B cell (primary cell): ENCODE measurements around the gene EIF5. TPM values are rescaled to one million over a fixed set of nuclear protein-coding genes. Genes with fewer than 3 reads are reported as not detected.

Experiments used
- ATAC-seq: fragments of 200-7000 bp; cut with Tn5 transposase; one replicate; pipeline ENCODE4 v1.10.0; 2021; ENCODE audit warnings: low read depth, mild to moderate bottlenecking, moderate number of reproducible peaks, moderate library complexity
- CTCF ChIA-PET: fragments of 350-600 bp; sonication (Branson Sonifier 250); formaldehyde crosslinking; loops from one replicate; lab custom pipeline; 2021; ENCODE audit warnings: antibody characterized with exemption, inconsistent platforms; lab: Charles Lee
- POLR2A ChIA-PET: fragments of 350-600 bp; sonication (Branson Sonifier 250); formaldehyde crosslinking; loops from one replicate; lab custom pipeline; 2021; ENCODE audit warnings: antibody characterized with exemption; lab: Charles Lee
- DNase-seq: peaks from one replicate; pipeline ENCODE4 v3.0.0; 2013
- H2AFZ ChIP-seq: 2 replicates; pipeline ENCODE4 v1.6.1; 2012; ENCODE audit warnings: mild to moderate bottlenecking, low read depth, low read length; ENCODE audit not compliant: insufficient read depth, poor library complexity, severe bottlenecking
- H3K27ac ChIP-seq, 2 donors: 1 replicate in 1 of 2; 2 replicates in 1 of 2; pipeline ENCODE4 v1.5.1; 2012 to 2013; ENCODE audit warnings: low read length in 2 of 2, mild to moderate bottlenecking in 2 of 2, moderate library complexity in 1 of 2
- H3K27me3 ChIP-seq, 4 experiments: fragments of 200-600 bp in 1 of 4; sonication (generic) in 1 of 4; replicated peaks in 1 of 4; 1 replicate in 2 of 4; 2 replicates in 2 of 4; pipeline versions ENCODE4 v1.6.1 to v1.7.0; 2013 to 2016; ENCODE audit warnings: low read length in 3 of 4, mild to moderate bottlenecking in 2 of 4, mixed read lengths in 1 of 4, moderate library complexity in 1 of 4; ENCODE audit not compliant: insufficient read depth in 4 of 4, control insufficient read depth in 3 of 4; ENCODE audit errors: control extremely low read depth in 1 of 4
- H3K36me3 ChIP-seq, 2 experiments: replicated peaks in 1 of 2; 1 replicate in 1 of 2; 2 replicates in 1 of 2; pipeline versions ENCODE4 v1.6.1 to v1.7.1; 2013; ENCODE audit warnings: low read length in 1 of 2; ENCODE audit not compliant: insufficient read depth in 2 of 2, control insufficient read depth in 1 of 2; ENCODE audit errors: control extremely low read depth in 1 of 2, extremely low read depth in 1 of 2
- H3K4me1 ChIP-seq, 2 donors: fragments of 200-600 bp in 1 of 2; sonication (generic) in 1 of 2; 1 replicate in 1 of 2; 2 replicates in 1 of 2; pipeline versions ENCODE4 v1.5.1 to v1.6.1; 2013 to 2017; ENCODE audit warnings: low read length in 2 of 2; ENCODE audit not compliant: control insufficient read depth in 2 of 2, insufficient read depth in 2 of 2
- H3K4me2 ChIP-seq: replicated peaks from 2 replicates; pipeline ENCODE3; 2012; ENCODE audit warnings: mild to moderate bottlenecking, low read depth, low read length; ENCODE audit not compliant: poor library complexity, severe bottlenecking
- H3K4me3 ChIP-seq, 5 experiments: fragments of 200-600 bp in 1 of 5; sonication (generic) in 1 of 5; 1 replicate in 3 of 5; 2 replicates in 2 of 5; pipeline versions ENCODE4 v1.5.1 to v1.7.0; 2011 to 2016; ENCODE audit warnings: low read length in 4 of 5, mild to moderate bottlenecking in 4 of 5, low read depth in 2 of 5, control low read depth in 1 of 5, moderate library complexity in 1 of 5; ENCODE audit not compliant: insufficient read depth in 1 of 5; ENCODE audit errors: control extremely low read depth in 1 of 5, extremely low read depth in 1 of 5
- H3K79me2 ChIP-seq: fragments of 200-600 bp; sonication (generic); one replicate; pipeline ENCODE4 v1.6.0; 2016; ENCODE audit warnings: low read length; ENCODE audit not compliant: control insufficient read depth, insufficient read depth
- H3K9ac ChIP-seq: fragments of 200-600 bp; sonication (generic); 2 replicates; pipeline ENCODE4 v1.6.1; 2017; ENCODE audit warnings: mild to moderate bottlenecking, low read length, moderate library complexity
- H3K9me3 ChIP-seq, 3 donors: one replicate each; pipeline versions ENCODE4 v1.6.1 to v1.7.1; 2013; ENCODE audit warnings: low read length in 2 of 3; ENCODE audit not compliant: control insufficient read depth in 2 of 3, insufficient read depth in 1 of 3; ENCODE audit errors: control extremely low read depth in 1 of 3
- H4K20me1 ChIP-seq: 2 replicates; pipeline ENCODE4 v1.6.0; 2012; ENCODE audit warnings: mild to moderate bottlenecking, low read length; ENCODE audit not compliant: insufficient read depth, control insufficient read depth, poor library complexity, severe bottlenecking
- H3K27ac Mint-ChIP-seq: one replicate; pipeline ENCODE4 v1.8.0; 2021; ENCODE audit warnings: mixed read lengths
- H3K27me3 Mint-ChIP-seq: one replicate; pipeline ENCODE4 v1.8.0; 2021; ENCODE audit warnings: mixed read lengths
- H3K4me1 Mint-ChIP-seq: one replicate; pipeline ENCODE4 v1.8.0; 2021; ENCODE audit warnings: mixed read lengths
- H3K4me3 Mint-ChIP-seq: one replicate; pipeline ENCODE4 v1.8.0; 2021; ENCODE audit warnings: mixed read lengths
- H3K9me3 Mint-ChIP-seq: one replicate; pipeline ENCODE4 v1.8.0; 2022; ENCODE audit warnings: mixed read lengths; ENCODE audit not compliant: insufficient read depth
- CTCF ChIP-seq: fragments of 200-600 bp; IDR thresholded peaks from one replicate; pipeline ENCODE4 v1.8.0; 2022; ENCODE audit warnings: antibody characterized with exemption, mild to moderate bottlenecking
- EZH2 ChIP-seq: IDR thresholded peaks from 2 replicates; pipeline ENCODE4 v1.6.1; 2012; ENCODE audit warnings: borderline replicate concordance, low read depth, mild to moderate bottlenecking, moderate library complexity, low read length; ENCODE audit not compliant: insufficient read depth, poor library complexity, severe bottlenecking
- WGBS: methylation state at CpG from one replicate; pipeline ENCODE4 v1.1.5; 2013; ENCODE audit warnings: missing lambda C conversion rate; ENCODE audit not compliant: insufficient coverage; 5-methylcytosine and 5-hydroxymethylcytosine counted together
- intact Hi-C: fragments of 100-400 bp; cut with micrococcal nuclease; formaldehyde crosslinking; loops from one replicate; pipeline ENCODE4 v1.10.0; 2022
- polyA plus RNA-seq: library from polyadenylated mRNA; depleted of rRNA; stranded (reverse); fragments of >200 nt; gene quantifications from 2 replicates; pipeline ENCODE4 v1.2.3, GENCODE V29; 2012
- total RNA-seq, 2 donors: library from RNA; stranded (reverse); fragments of 120-200 nt in 1 of 2; gene quantifications; 1 replicate in 1 of 2; 2 replicates in 1 of 2; pipeline versions ENCODE4 v1.2.3 to v1.2.4, GENCODE V29; 2013 to 2022

The EIF5 gene
- total and polyA plus RNA-seq, 2 donors (not counting 1 experiment from before 2014, with no cell fraction given) = 206 to 314 TPM

DNA sequence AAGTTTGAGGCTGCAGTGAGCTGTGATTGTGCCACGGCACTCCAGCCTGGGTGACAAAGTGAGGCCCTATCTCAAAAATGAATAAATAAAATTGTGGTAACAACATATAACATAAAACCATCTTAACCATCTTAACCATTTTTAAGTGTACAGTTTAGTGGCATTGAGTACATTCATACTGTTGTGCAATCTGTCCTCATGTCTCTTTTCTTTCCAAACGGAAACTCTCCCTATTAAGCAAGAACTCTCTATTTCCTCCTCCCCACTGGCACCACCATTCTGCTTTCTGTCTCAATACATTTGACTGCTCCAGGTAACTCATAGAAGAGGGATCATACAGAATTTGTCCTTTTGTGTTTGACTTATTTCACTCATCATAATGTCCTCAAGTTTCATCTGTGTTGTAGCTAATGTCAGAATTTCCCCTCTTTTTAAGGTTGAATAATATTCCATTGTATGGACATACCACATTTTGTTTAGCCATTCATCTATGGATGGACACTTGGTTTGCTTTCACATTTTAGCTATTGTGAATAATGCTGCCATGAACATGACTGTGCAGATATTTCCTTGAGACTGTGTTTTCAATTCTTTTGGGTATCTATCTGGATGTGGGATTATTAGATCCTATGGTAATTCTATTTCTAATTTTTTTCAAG is 46.8 kb downstream of the EIF5 start:
- no CpG with 5 or more reads among the region's 2 CpGs for WGBS
- intact Hi-C loops = no loop called here
- peaks cover 10% of the 10 kb centered on the region for H3K79me2 ChIP-seq
- ChIA-PET CTCF (interaction anchor here (1.9 to 7.0 kb wide), 2 partner anchors 11 to 13 kb away, joined by 6 to 44 read pairs; no protein-coding TSS in a partner anchor), POLR2A (interaction anchor here (0.6 kb wide), 1 partner anchor 244 kb away, joined by 3 read pairs; no protein-coding TSS in a partner anchor)
- Mint-ChIP-seq H3K9me3 (peaks cover 3% of the 10 kb centered on the region), H3K4me1 (peaks cover 9% of the 10 kb centered on the region), H3K27me3 (peaks cover 15% of the 10 kb centered on the region), H3K27ac (no peak overlapping the region), H3K4me3 (no peak overlapping the region)
- H3K4me1 ChIP-seq = peaks cover 7 to 8% of the 10 kb centered on the region in 2 donors
- peaks cover 0 to 8% (median 0%) of the 10 kb centered on the region in 4 experiments for H3K27me3 ChIP-seq
- H3K4me3 ChIP-seq = no peak overlapping the region
- TF ChIP-seq CTCF (no peak), EZH2 (no peak)
- H3K4me2 ChIP-seq = no peak overlapping the region
- DNase-seq = no peak
- no peak overlapping the region for H3K9ac ChIP-seq
- H4K20me1 ChIP-seq = peaks cover 3% of the 10 kb centered on the region
- ATAC-seq = no peak
- no peak overlapping the region for H3K27ac ChIP-seq
- no peaks in the 10 kb centered on the region for H3K9me3 ChIP-seq
- no peaks in the 10 kb centered on the region for H3K36me3 ChIP-seq
- H2AFZ ChIP-seq = no peak overlapping the region

GRCh38 chr14:103382376-103382775 is 48.3 kb downstream of the EIF5 start:
- H3K4me3 ChIP-seq = no peak overlapping the region
- ATAC-seq (no peak), DNase-seq (no peak)
- H4K20me1 ChIP-seq = peaks cover 17% of the 10 kb centered on the region
- ChIA-PET POLR2A (no interaction called here), CTCF (interaction anchor here (1.9 to 7.0 kb wide), 2 partner anchors 9 to 12 kb away, joined by 6 to 44 read pairs; no protein-coding TSS in a partner anchor)
- peaks cover 0 to 8% (median 0%) of the 10 kb centered on the region in 4 experiments for H3K27me3 ChIP-seq
- TF ChIP-seq EZH2 = no peak
- TF ChIP-seq CTCF = no peak
- Mint-ChIP-seq H3K27me3 (peaks cover 15% of the 10 kb centered on the region), H3K9me3 (peaks cover 3% of the 10 kb centered on the region), H3K4me3 (no peak overlapping the region), H3K4me1 (peaks cover 22% of the 10 kb centered on the region), H3K27ac (no peak overlapping the region)
- intact Hi-C loops = no loop called here
- no peaks in the 10 kb centered on the region for H3K9me3 ChIP-seq
- peaks cover 17 to 21% of the 10 kb centered on the region in 2 donors for H3K4me1 ChIP-seq
- no peaks in the 10 kb centered on the region for H3K36me3 ChIP-seq
- H3K79me2 ChIP-seq = peaks cover 25% of the 10 kb centered on the region
- no peak overlapping the region for H2AFZ ChIP-seq
- no peak overlapping the region for H3K27ac ChIP-seq
- no peak overlapping the region for H3K4me2 ChIP-seq
- 56% methylated on average over 2 of the region's 4 CpGs for WGBS
- no peak overlapping the region for H3K9ac ChIP-seq
